ENCODE results near the gene SPINK2. TPM values are rescaled to one million over a fixed set of nuclear protein-coding genes. Genes with fewer than 3 reads are reported as not detected.

SPINK2 gene
- total and polyA plus RNA-seq, 2 of the 8 experiments (the other 6 are each of a cell fraction or from before 2014, with no cell fraction given) = 0.89 to 1.4 TPM

GRCh38 chr4:56782019-56782418, 39.5 kb downstream of the SPINK2 start:
- no peak overlapping the region for H3K27ac ChIP-seq (ENCODE audit: low read depth, low read length)
- H3K36me3 ChIP-seq (ENCODE audit: control insufficient read depth in 2 of 4, insufficient read depth in 4 of 4, low read length in 3 of 4) = no peaks in the 10 kb centered on the region
- WGBS, 2 experiments (ENCODE audit: extremely low coverage in 1 of 2, insufficient coverage in 1 of 2, insufficient read length in 1 of 2, insufficient replicate concordance in 2 of 2, low coverage in 1 of 2, low lambda C conversion rate in 2 of 2, missing lambda C conversion rate in 1 of 2) = 94% methylated on average over 8 of the region's 8 CpGs; no CpG with 5 or more reads in 1 of the 2 experiments
- H2BK12ac ChIP-seq (ENCODE audit: low read depth, low read length) = no peak overlapping the region
- H4K5ac ChIP-seq (ENCODE audit: insufficient read length, low read depth, low read length) = no peak overlapping the region
- no peak overlapping the region for H3K56ac ChIP-seq (replicated peaks; ENCODE audit: insufficient read length, low read depth, low read length)
- no peak overlapping the region for H2BK20ac ChIP-seq (ENCODE audit: low read length)
- H4K91ac ChIP-seq (replicated peaks; ENCODE audit: insufficient read length, low read length) = no peak overlapping the region
- POLR2A ChIA-PET (ENCODE audit: partially characterized antibody) = no interaction called here
- no peak overlapping the region for H4K8ac ChIP-seq (ENCODE audit: extremely low read depth, insufficient read depth, low read length)
- no peak overlapping the region for H3K23ac ChIP-seq (ENCODE audit: insufficient read length)
- no peak overlapping the region for H3K14ac ChIP-seq (ENCODE audit: insufficient read length)
- H2AK5ac ChIP-seq (ENCODE audit: low read depth, low read length) = no peak overlapping the region
- no peak overlapping the region for H2BK15ac ChIP-seq (ENCODE audit: low read length)
- no peak overlapping the region for H2AFZ ChIP-seq (ENCODE audit: low read length)
- no peak overlapping the region for H3K4me2 ChIP-seq (ENCODE audit: insufficient read depth in 1 of 2, low read depth in 2 of 2, low read length in 2 of 2)
- H3K4ac ChIP-seq (replicated peaks; ENCODE audit: insufficient read length, low read depth, low read length) = no peak overlapping the region
- no peaks in the 10 kb centered on the region for H3K79me2 ChIP-seq (ENCODE audit: control insufficient read depth in 1 of 2, insufficient read depth in 2 of 2, low read length in 2 of 2)
- H3K23me2 ChIP-seq (ENCODE audit: low read depth, low read length) = no peaks in the 10 kb centered on the region
- peaks cover 0 to 5% (median 1%) of the 10 kb centered on the region in 4 experiments; a peak in 2 of 7 replicates for H3K4me1 ChIP-seq (replicated peaks in 1 of 4; ENCODE audit: control insufficient read depth in 3 of 4, insufficient read depth in 4 of 4, low read length in 3 of 4)
- no peak overlapping the region for H3K9ac ChIP-seq (replicated peaks in 1 of 4; ENCODE audit: extremely low read depth in 1 of 4, low read depth in 3 of 4, low read length in 3 of 4)
- no peak overlapping the region for H3K4me3 ChIP-seq (ENCODE audit: extremely low read depth in 1 of 4, insufficient read depth in 2 of 4, low read depth in 3 of 4, low read length in 4 of 4)
- H3K18ac ChIP-seq (ENCODE audit: extremely low read depth, low read length) = no peak overlapping the region
- FAIRE-seq = no peak
- no peaks in the 10 kb centered on the region for H3K27me3 ChIP-seq (replicated peaks in 1 of 4; ENCODE audit: control insufficient read depth in 3 of 4, extremely low read depth in 1 of 4, insufficient read depth in 3 of 4, low read length in 3 of 4)
- no peak overlapping the region for H2BK5ac ChIP-seq (ENCODE audit: low read depth, low read length)
- no peaks in the 10 kb centered on the region for H4K20me1 ChIP-seq (replicated peaks in 1 of 2; ENCODE audit: control insufficient read depth in 1 of 2, insufficient read depth in 2 of 2, low read length in 2 of 2)
- no peak overlapping the region for H2BK120ac ChIP-seq (replicated peaks; ENCODE audit: low read depth, low read length)
- CTCF ChIA-PET (ENCODE audit: partially characterized antibody) = interaction anchor here (0.7 to 1.3 kb wide), 4 partner anchors 18 to 114 kb away, joined by 3 to 6 read pairs (median 3); no protein-coding TSS in a partner anchor
- no peak for DNase-seq (ENCODE audit: low read depth in 1 of 2, low spot score in 2 of 2)
- no peaks in the 10 kb centered on the region for H3K9me3 ChIP-seq (ENCODE audit: insufficient read depth in 2 of 2, low read depth in 1 of 2, low read length in 1 of 2)
- TF ChIP-seq EGR1 (IDR thresholded peaks at IDR 0.05; ENCODE audit: borderline replicate concordance, low read depth, low read length) (no peak), GABPA (IDR thresholded peaks at IDR 0.05; ENCODE audit: borderline replicate concordance, insufficient read depth, low read length) (no peak), FOSL1 (IDR thresholded peaks at IDR 0.05; ENCODE audit: insufficient read depth, low read depth, low read length) (no peak), POLR2AphosphoS5 (IDR thresholded peaks at IDR 0.05; ENCODE audit: low read depth, low read length) (no peak), KDM4A (IDR thresholded peaks at IDR 0.05; ENCODE audit: low read depth, low read length, severe bottlenecking) (no peak), TCF12 (IDR thresholded peaks at IDR 0.05; ENCODE audit: low read depth, low read length) (no peak), SIN3A (conservative IDR thresholded peaks at IDR 0.05 in 1 of 2, IDR thresholded peaks at IDR 0.05 in 1 of 2; ENCODE audit: low read depth in 1 of 2, low read length in 2 of 2) (no peak), TEAD4 (IDR thresholded peaks at IDR 0.05; ENCODE audit: low read depth, low read length) (no peak), KDM5A (IDR thresholded peaks at IDR 0.05; ENCODE audit: low read length) (no peak), KDM1A (IDR thresholded peaks at IDR 0.05; ENCODE audit: borderline replicate concordance, low read length) (no peak), SIRT6 (IDR thresholded peaks at IDR 0.05; ENCODE audit: low read length) (no peak), POLR2A (IDR thresholded peaks at IDR 0.05; ENCODE audit: control extremely low read depth in 1 of 2, low read depth in 2 of 2, low read length in 2 of 2) (no peak), ASH2L (IDR thresholded peaks at IDR 0.05; ENCODE audit: low read length) (no peak)
- TF ChIP-seq, protein P1, sequence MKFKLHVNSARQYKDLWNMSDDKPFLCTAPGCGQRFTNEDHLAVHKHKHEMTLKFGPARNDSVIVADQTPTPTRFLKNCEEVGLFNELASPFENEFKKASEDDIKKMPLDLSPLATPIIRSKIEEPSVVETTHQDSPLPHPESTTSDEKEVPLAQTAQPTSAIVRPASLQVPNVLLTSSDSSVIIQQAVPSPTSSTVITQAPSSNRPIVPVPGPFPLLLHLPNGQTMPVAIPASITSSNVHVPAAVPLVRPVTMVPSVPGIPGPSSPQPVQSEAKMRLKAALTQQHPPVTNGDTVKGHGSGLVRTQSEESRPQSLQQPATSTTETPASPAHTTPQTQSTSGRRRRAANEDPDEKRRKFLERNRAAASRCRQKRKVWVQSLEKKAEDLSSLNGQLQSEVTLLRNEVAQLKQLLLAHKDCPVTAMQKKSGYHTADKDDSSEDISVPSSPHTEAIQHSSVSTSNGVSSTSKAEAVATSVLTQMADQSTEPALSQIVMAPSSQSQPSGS (IDR thresholded peaks at IDR 0.05; ENCODE audit: low read length) = no peak
- H3K79me1 ChIP-seq (ENCODE audit: low read depth, low read length) = no peaks in the 10 kb centered on the region

All from H1 (cell line).